Measurements from ENCODE around the gene PAGR1. TPM values are rescaled to one million over a fixed set of nuclear protein-coding genes. Genes with fewer than 3 reads are reported as not detected.

PAGR1 gene
- total and polyA plus RNA-seq, 2 of the 13 experiments (the other 11 are each of a cell fraction or from before 2014, with no cell fraction given): 9.8 to 66.4 TPM

GRCh38 chr16:29862884-29863668 is 47.1 kb downstream of the PAGR1 start, which contains the start of gene CDIPT (continued):
- TF ChIP-seq FOXO4 (CRISPR knock-in tag; conservative IDR thresholded peaks at IDR 0.05): no peak
- TF ChIP-seq CC2D1A (CRISPR knock-in tag; IDR thresholded peaks at IDR 0.05): no peak
- no peak for TF ChIP-seq NFE2 (CRISPR knock-in tag; IDR thresholded peaks at IDR 0.05)
- TF ChIP-seq NFIC (IDR thresholded peaks at IDR 0.05; ENCODE audit: low read length): peak; percentile 88
- no peak for TF ChIP-seq CCDC6 (CRISPR knock-in tag; IDR thresholded peaks at IDR 0.05)
- TF ChIP-seq ZNF781 (CRISPR knock-in tag; IDR thresholded peaks at IDR 0.05; ENCODE audit: borderline replicate concordance, not compliant biosample characterization): no peak
- TF ChIP-seq PTBP1 (IDR thresholded peaks at IDR 0.05; ENCODE audit: low read depth, low read length, poor library complexity, severe bottlenecking): no peak
- TF ChIP-seq, protein P1, sequence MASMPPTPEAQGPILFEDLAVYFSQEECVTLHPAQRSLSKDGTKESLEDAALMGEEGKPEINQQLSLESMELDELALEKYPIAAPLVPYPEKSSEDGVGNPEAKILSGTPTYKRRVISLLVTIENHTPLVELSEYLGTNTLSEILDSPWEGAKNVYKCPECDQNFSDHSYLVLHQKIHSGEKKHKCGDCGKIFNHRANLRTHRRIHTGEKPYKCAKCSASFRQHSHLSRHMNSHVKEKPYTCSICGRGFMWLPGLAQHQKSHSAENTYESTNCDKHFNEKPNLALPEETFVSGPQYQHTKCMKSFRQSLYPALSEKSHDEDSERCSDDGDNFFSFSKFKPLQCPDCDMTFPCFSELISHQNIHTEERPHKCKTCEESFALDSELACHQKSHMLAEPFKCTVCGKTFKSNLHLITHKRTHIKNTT (CRISPR knock-in tag; IDR thresholded peaks at IDR 0.05): no peak
- TF ChIP-seq ZNF615 (CRISPR knock-in tag; IDR thresholded peaks at IDR 0.05; ENCODE audit: borderline replicate concordance): peak; percentile 86
- peak; percentile 71 for TF ChIP-seq ZBED4 (CRISPR knock-in tag; IDR thresholded peaks at IDR 0.05; ENCODE audit: borderline replicate concordance)
- peak; percentile 45; the same call in 1 of the 2 replicates for TF ChIP-seq MLX (CRISPR knock-in tag; IDR thresholded peaks at IDR 0.05)
- TF ChIP-seq NAIF1 (CRISPR knock-in tag; IDR thresholded peaks at IDR 0.05; ENCODE audit: borderline replicate concordance): peak; percentile 72; the same call in 1 of the 2 replicates
- peak; percentile 43; the same call in 1 of the 2 replicates for TF ChIP-seq PAXIP1 (CRISPR knock-in tag; conservative IDR thresholded peaks at IDR 0.05)
- peak; percentile 18; the same call in 1 of the 2 replicates for TF ChIP-seq ZNF253 (CRISPR knock-in tag; IDR thresholded peaks at IDR 0.05; ENCODE audit: borderline replicate concordance)
- 0 out of 2 replicates have a peak, but pooled peaks have one; percentile 48 for TF ChIP-seq REL (CRISPR knock-in tag; conservative IDR thresholded peaks at IDR 0.05)
- TF ChIP-seq PLRG1 (conservative IDR thresholded peaks at IDR 0.05): no peak
- TF ChIP-seq TARDBP (CRISPR knock-in tag; IDR thresholded peaks at IDR 0.05): peak; percentile 93
- peak; percentile 85 for TF ChIP-seq ZFP1 (CRISPR knock-in tag; IDR thresholded peaks at IDR 0.05)

All from HepG2 (cell line).